ENCODE measurements around the gene R3HDM4.

- TF ChIP-seq CTCF (conservative IDR thresholded peaks at IDR 0.05 in 1 of 2, IDR thresholded peaks at IDR 0.05 in 1 of 2; ENCODE audit: extremely low read depth in 1 of 2, insufficient read depth in 1 of 2, low read depth in 1 of 2, low read length in 2 of 2), result no peak
- TF ChIP-seq EZH2 (IDR thresholded peaks at IDR 0.05; ENCODE audit: borderline replicate concordance, low read length), result no peak
Measured at GRCh38 chr19:955803-956765, 43.1 kb upstream of the R3HDM4 start.
